Measurements from ENCODE around the gene MNDA.

The MNDA gene

GRCh38 chr1:158893654-158894053, 62.5 kb downstream of the MNDA start:
- TF ChIP-seq, protein P1, sequence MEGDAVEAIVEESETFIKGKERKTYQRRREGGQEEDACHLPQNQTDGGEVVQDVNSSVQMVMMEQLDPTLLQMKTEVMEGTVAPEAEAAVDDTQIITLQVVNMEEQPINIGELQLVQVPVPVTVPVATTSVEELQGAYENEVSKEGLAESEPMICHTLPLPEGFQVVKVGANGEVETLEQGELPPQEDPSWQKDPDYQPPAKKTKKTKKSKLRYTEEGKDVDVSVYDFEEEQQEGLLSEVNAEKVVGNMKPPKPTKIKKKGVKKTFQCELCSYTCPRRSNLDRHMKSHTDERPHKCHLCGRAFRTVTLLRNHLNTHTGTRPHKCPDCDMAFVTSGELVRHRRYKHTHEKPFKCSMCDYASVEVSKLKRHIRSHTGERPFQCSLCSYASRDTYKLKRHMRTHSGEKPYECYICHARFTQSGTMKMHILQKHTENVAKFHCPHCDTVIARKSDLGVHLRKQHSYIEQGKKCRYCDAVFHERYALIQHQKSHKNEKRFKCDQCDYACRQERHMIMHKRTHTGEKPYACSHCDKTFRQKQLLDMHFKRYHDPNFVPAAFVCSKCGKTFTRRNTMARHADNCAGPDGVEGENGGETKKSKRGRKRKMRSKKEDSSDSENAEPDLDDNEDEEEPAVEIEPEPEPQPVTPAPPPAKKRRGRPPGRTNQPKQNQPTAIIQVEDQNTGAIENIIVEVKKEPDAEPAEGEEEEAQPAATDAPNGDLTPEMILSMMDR (IDR thresholded peaks at IDR 0.05; ENCODE audit: borderline replicate concordance, insufficient read depth, low read depth, low read length): no peak
- H3K4me3 ChIP-seq (ENCODE audit: low read depth, low read length): no peak overlapping the region

DNA sequence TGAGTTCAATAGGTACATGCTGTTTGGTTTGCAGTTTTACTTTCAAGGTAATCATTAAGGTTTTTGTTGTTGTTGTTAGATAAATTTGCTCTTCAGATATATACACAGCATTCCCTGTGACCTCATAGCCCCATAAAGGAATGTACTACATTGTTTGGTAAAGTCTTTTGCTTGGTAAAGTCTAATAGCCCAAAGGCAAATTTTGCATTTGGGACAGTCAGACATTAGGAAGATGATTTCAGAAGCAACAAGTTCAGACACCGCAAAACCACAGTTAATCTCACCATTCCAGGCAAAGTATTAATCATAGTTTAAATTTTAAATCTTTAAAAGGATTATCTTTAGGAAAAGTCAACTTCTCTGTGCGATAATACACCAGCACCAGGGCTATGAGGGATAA, 67.6 kb downstream of the MNDA start:
- TF ChIP-seq, protein P1 (IDR thresholded peaks at IDR 0.05; ENCODE audit: borderline replicate concordance, insufficient read depth, low read depth, low read length): no peak
- no peak overlapping the region for H3K4me3 ChIP-seq (ENCODE audit: low read depth, low read length)
